ENCODE measurements around the gene FGD2. TPM values are rescaled to one million over a fixed set of nuclear protein-coding genes. Genes with fewer than 3 reads are reported as not detected.

Gene FGD2
- total RNA-seq, 1 experiment from 2014 or later, result not detected

DNA sequence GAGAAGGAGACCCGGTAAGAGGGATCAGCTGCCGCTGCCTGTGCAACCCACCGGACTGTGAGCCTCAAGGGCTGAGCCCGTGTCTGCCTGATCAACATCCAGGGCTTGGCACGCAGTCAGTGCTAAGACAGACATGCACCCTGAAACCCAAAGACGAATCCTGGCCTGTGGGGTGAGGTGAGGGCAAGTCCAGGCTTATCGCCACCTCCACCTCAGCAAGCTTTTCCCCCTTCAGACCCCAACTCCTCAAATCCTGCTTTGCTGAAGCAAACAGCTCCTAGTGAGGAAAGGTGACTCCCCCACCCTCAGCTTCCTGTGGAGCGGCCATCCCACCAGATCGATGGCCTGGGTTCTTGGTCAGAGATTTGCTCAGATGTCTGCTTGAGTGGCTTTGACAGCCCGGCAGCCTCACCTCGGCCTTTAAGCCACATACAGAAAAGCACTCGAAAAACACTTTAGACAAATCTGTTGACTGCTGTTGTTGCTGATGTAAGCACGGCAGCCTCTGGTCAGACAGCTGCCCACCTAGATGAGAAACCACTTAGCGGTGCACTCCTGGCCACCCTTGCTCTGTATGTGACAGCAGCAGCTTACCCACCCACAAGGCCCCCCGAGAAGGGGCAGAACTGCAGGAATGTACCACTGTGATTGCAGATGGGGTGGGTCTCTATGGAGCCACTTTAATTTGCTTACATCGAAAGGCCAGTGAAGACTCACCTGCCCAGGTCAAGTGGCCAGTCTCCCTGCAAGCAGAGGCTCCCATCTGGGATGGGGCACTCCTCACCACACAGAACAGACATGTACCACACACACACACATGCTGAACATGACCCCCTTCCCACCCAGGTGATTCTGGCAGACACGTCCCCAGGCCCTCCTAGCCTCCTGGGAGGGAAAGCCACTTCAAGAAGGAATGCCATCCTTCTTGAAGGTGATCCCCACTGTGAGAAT is 34.3 kb upstream of the FGD2 start:
- DNase-seq (ENCODE audit: low read depth), result no peak

GRCh38 chr6:36971921-36972673 is 33.4 kb upstream of the FGD2 start:
- no peak for DNase-seq (ENCODE audit: low read depth)

- DNase-seq (ENCODE audit: low read depth), result no peak
Observed at GRCh38 chr6:36973190-36973589, 32.3 kb upstream of the FGD2 start.

DNA sequence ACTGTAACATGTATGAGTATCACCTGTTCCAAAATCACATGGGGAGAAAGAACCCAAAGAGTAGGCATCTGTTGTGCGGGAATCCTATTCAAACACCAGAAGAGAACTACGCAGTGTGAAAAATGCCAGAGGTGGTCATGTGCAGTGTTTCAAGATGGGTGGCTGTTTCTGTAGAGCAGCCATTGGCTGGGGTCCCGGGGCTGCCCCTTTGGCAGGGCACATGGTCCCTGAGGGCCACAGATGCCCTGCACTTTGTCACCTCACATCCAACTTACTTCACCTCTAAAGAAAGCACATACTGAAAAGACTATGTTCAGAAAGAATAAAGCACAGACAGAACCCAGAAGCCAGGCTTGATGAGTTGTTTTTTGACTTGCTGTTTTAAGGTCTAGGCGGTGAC is 31.8 kb upstream of the FGD2 start:
- no peak for DNase-seq (ENCODE audit: low read depth)

GRCh38 chr6:36975231-36976006 is 30.0 kb upstream of the FGD2 start:
- no peak for DNase-seq (ENCODE audit: low read depth)

- no peak for DNase-seq (ENCODE audit: low read depth)
Observed at GRCh38 chr6:36976007-36976264, 29.5 kb upstream of the FGD2 start.

DNA sequence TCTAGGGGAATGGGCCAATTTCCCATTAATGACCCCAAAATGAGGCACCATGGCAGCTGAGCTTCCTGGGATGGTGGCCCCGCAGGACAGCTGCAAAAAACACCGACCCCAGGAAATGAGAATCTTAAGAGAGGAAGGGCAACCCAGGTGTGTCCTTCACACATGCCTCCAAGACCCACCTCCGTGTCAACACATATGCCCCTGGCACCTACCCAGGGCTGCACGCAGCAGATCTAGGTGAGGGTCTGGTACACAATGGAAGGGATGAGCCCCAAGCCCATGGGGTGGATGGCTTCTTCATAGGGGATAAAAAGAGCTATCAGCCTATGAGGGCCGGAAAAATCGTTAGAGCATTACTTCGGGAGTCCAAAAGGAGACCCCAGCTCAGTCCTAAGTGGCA is 28.9 kb upstream of the FGD2 start:
- DNase-seq (ENCODE audit: low read depth), result no peak

GRCh38 chr6:36976931-36977330 is 28.5 kb upstream of the FGD2 start:
- DNase-seq (ENCODE audit: low read depth), result no peak

DNA sequence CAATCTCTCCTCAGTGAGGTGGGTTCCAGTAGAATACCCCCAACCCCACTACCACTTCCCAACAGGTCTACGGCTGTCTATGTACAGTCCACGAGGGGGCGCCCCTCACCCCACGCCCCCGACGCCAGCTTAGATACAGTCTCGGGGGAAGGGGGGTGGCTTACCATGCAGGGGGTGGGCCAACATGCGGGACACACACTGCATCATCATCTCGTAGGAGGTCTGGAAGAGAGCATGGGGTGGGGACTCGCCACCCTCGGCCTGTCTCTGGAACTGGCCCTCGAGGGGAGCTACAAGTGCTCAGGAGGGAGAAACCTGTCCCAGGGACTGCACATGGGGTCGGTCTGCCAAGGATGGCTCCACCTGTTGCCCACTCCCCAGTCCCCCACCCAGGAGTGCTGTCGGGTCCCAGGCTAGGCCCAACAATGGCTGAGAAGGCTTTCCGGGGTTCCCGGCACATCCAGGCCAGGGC is 27.9 kb upstream of the FGD2 start:
- DNase-seq (ENCODE audit: low read depth), result peak; percentile 36

GRCh38 chr6:36978421-36979346 is 26.8 kb upstream of the FGD2 start:
- no peak for DNase-seq (ENCODE audit: low read depth)

- no peak for DNase-seq (ENCODE audit: low read depth)
Observed at GRCh38 chr6:36979347-36979742, 26.1 kb upstream of the FGD2 start.

- no peak for DNase-seq (ENCODE audit: low read depth)
Observed at GRCh38 chr6:36980129-36980528, 25.3 kb upstream of the FGD2 start.

- DNase-seq (ENCODE audit: low read depth), result no peak
Observed at GRCh38 chr6:36980876-36981619, 24.4 kb upstream of the FGD2 start.

- no peak for DNase-seq (ENCODE audit: low read depth)
Observed at GRCh38 chr6:36983538-36983937, 21.9 kb upstream of the FGD2 start.

- DNase-seq (ENCODE audit: low read depth), result peak; percentile 80
Observed at GRCh38 chr6:36984581-36985416, 20.7 kb upstream of the FGD2 start.

DNA sequence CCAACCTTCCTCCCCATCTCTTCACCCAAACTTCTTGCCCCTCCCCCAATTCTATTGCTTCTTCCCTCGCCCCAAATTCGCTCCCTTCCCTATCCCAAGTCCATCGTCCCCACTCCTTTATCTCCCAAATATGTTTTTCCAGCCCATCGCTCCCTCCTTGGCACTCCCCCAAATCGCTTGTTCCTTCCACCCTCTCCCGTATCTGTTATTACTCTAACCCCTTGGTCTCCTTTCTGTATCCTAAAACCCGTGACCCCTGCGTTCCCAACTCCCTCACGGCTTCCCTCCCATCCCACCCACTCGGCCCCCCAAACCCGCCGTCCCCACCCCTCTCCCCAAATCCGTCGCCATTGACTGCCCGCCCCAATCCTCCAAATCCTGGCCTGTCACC is 20.0 kb upstream of the FGD2 start:
- DNase-seq (ENCODE audit: low read depth), result no peak

- peak; percentile 96 for DNase-seq (ENCODE audit: low read depth)
Observed at GRCh38 chr6:36985808-36986703, 19.4 kb upstream of the FGD2 start, which contains the start of gene MTCH1. Gene MTCH1 (minus strand): TSS chr6:36986196. CDS start chr6:36986173, 23 bp downstream.

DNA sequence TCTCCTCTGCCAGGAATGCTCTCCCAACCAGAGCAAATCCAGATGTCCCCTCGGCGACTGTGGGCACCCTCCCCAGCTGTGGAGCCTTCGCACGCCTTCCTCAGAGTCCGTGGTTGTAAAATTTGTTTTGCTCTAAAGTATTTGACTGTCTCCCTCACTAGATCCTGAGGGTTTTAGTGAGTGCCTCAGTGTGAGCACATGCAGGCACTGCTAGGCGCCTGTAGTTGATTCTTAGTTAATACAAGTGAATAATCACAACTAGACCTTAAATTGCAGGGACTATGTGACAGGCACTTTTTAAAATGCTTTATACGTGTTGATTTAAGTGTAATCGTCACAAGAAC is 18.8 kb upstream of the FGD2 start:
- no peak for DNase-seq (ENCODE audit: low read depth)

DNA sequence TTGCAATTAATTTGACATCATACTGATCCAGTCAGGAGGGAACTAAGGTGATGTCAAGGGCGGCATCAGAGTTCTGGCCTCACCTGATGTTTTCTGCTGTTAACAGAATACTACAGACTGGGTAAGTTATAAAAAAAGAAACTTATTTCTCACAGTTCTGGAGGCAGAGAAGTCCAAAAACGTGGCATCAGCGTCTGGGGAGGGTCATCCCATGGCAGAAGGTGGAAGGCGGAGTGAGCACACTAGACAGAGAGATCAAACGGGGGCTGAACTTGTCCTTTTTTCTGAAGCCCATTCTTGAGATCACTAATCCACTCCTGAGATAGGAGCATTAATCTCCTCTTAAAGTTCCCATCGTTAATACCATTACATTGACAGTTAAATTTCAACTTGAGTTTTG is 16.2 kb upstream of the FGD2 start:
- DNase-seq (ENCODE audit: low read depth), result no peak
